K562 (cell line): Measurements from ENCODE around the gene ANKRD13A. TPM values are rescaled to one million over a fixed set of nuclear protein-coding genes. Genes with fewer than 3 reads are reported as not detected.
A peak's percentile ranks its signal among the peaks of the same experiment; 100 is the strongest.

Experiments
- ATAC-seq: fragments of 200-7000 bp; cut with Tn5 transposase; 3 replicates; pipeline ENCODE4 v1.9.1; 2020; ENCODE audit warnings: moderate library complexity
- BruUV-seq: library from RNA; stranded (reverse); fragments of 400-500 nt; replicated peaks from 2 replicates; lab custom pipeline; 2021; lab: Mats Ljungman, UMichigan
- CTCF ChIA-PET: fragments of 300-600 bp; formaldehyde crosslinking; extraction: SDS; loops from one replicate; lab custom pipeline; 2021; ENCODE audit warnings: low intra/inter-chr PET ratio; lab: Yijun Ruan, JAX
- POLR2A ChIA-PET: fragments of 300-600, 350-650 bp; sonication (Branson Sonifier 250); formaldehyde crosslinking; extraction: SDS; loops from one replicate; lab custom pipeline; 2021; ENCODE audit warnings: antibody characterized with exemption, inconsistent platforms; lab: Yijun Ruan, JAX
- DNase-seq, 4 experiments: peaks; one replicate each; pipeline versions ENCODE4 v3.0.0 to v3.0.0-alpha.2; 2011 to 2018; ENCODE audit warnings: low spot score in 3 of 4, mixed read lengths in 3 of 4; ENCODE audit errors: extremely low read depth in 1 of 4
- FAIRE-seq: peaks from 2 replicates; lab custom pipeline; 2011; peaks lifted over from hg19 to GRCh38; lab: Jason Lieb, UNC
- H2AFZ ChIP-seq: 2 replicates; pipeline ENCODE4 v1.6.0; 2011; ENCODE audit warnings: low read depth, low read length, control low read depth, inconsistent platforms
- H3K27ac ChIP-seq: fragments of 200-600 bp; 3 replicates; pipeline ENCODE4 v1.8.0; 2011; ENCODE audit warnings: low read depth, mild to moderate bottlenecking, control low read depth, inconsistent platforms, low read length, moderate library complexity, mixed read lengths; ENCODE audit errors: extremely low read depth
- H3K27me3 ChIP-seq, 2 experiments: fragments of 300-600 bp in 1 of 2; 2 replicates in 1 of 2; 3 replicates in 1 of 2; pipeline versions ENCODE4 v1.6.0 to v1.8.0; 2011; ENCODE audit warnings: inconsistent platforms in 2 of 2, low read length in 2 of 2, mild to moderate bottlenecking in 1 of 2, mixed read lengths in 1 of 2, moderate library complexity in 1 of 2; ENCODE audit not compliant: control insufficient read depth in 2 of 2, insufficient read depth in 2 of 2
- H3K36me3 ChIP-seq: fragments of 300-600 bp; 3 replicates; pipeline ENCODE4 v1.8.0; 2011; ENCODE audit warnings: mild to moderate bottlenecking, low read length, inconsistent platforms; ENCODE audit not compliant: control insufficient read depth, insufficient read depth
- H3K4me1 ChIP-seq, 2 experiments: fragments of 200-600 bp in 1 of 2; replicated peaks in 1 of 2; 2 replicates in 1 of 2; 3 replicates in 1 of 2; pipeline versions ENCODE4 v1.5.1 to v1.8.0; 2011; ENCODE audit warnings: inconsistent platforms in 2 of 2, low read length in 2 of 2, mild to moderate bottlenecking in 1 of 2, mixed read lengths in 1 of 2, moderate library complexity in 1 of 2; ENCODE audit not compliant: control insufficient read depth in 2 of 2, insufficient read depth in 2 of 2
- H3K4me2 ChIP-seq: 2 replicates; pipeline ENCODE4 v1.6.1; 2011; ENCODE audit warnings: low read length, control low read depth, inconsistent platforms, mixed read lengths; ENCODE audit not compliant: insufficient read depth
- H3K4me3 ChIP-seq: fragments of 200-600 bp; sonication (generic), shearing (Covaris generic); 2 replicates; pipeline ENCODE4 v1.5.1; 2016; ENCODE audit warnings: control low read depth, inconsistent platforms
- H3K79me2 ChIP-seq: fragments of 200-600 bp; 3 replicates; pipeline ENCODE4 v1.8.0; 2011; ENCODE audit warnings: low read length, inconsistent platforms; ENCODE audit not compliant: control insufficient read depth, insufficient read depth
- H3K9ac ChIP-seq, 2 experiments: 2 replicates each; pipeline versions ENCODE4 v1.6.0 to v1.6.1; 2011; ENCODE audit warnings: low read depth in 2 of 2, low read length in 2 of 2, control low read depth in 1 of 2, inconsistent platforms in 1 of 2, mild to moderate bottlenecking in 1 of 2, mixed read lengths in 1 of 2; ENCODE audit not compliant: insufficient read depth in 1 of 2
- H3K9me1 ChIP-seq: one replicate; pipeline ENCODE4 v1.6.0; 2011; ENCODE audit warnings: inconsistent platforms, mild to moderate bottlenecking, low read length, moderate library complexity; ENCODE audit not compliant: control insufficient read depth, insufficient read depth
- H3K9me3 ChIP-seq: replicated peaks from 2 replicates; pipeline ENCODE4 v1.5.1; 2011; ENCODE audit warnings: low read depth, low read length, inconsistent platforms; ENCODE audit not compliant: control insufficient read depth, insufficient read depth
- H4K20me1 ChIP-seq: replicated peaks from 2 replicates; pipeline ENCODE4 v1.6.1; 2011; ENCODE audit warnings: low read length, inconsistent platforms, mixed read lengths; ENCODE audit not compliant: control insufficient read depth, insufficient read depth
- ADNP ChIP-seq: fragments of 200-800 bp; sonication (Bioruptor generic); IDR thresholded peaks from 2 replicates; pipeline ENCODE4 v1.6.1; 2016; ENCODE audit warnings: missing genetic modification characterization, missing compliant biosample characterization
- DDX20 ChIP-seq: fragments of 450-650 bp; IDR thresholded peaks from 2 replicates; pipeline ENCODE4 v1.6.1; 2016; ENCODE audit warnings: missing genetic modification characterization, low read depth, mild to moderate bottlenecking, missing compliant biosample characterization, moderate library complexity
- E2F6 ChIP-seq, 2 experiments: IDR thresholded peaks; 2 replicates each; pipeline ENCODE4 v1.6.1; 2011; ENCODE audit warnings: borderline replicate concordance in 1 of 2, control low read depth in 1 of 2, low read depth in 1 of 2, low read length in 1 of 2, mild to moderate bottlenecking in 1 of 2, mixed read lengths in 1 of 2, moderate library complexity in 1 of 2; ENCODE audit not compliant: insufficient read depth in 1 of 2, insufficient read length in 1 of 2, poor library complexity in 1 of 2, severe bottlenecking in 1 of 2; ENCODE audit errors: extremely low read depth in 1 of 2
- E4F1 ChIP-seq: fragments of 250-450 bp; sonication (Bioruptor Pico); IDR thresholded peaks from 2 replicates; pipeline ENCODE4 v1.5.0; 2021; ENCODE audit warnings: mild to moderate bottlenecking, borderline replicate concordance
- ETV1 ChIP-seq: fragments of 450-650 bp; conservative IDR thresholded peaks from 2 replicates; pipeline ENCODE4 v1.6.1; 2016; ENCODE audit warnings: missing genetic modification characterization, control low read depth, low read depth, missing compliant biosample characterization
- HMG20B ChIP-seq: fragments of 250-450 bp; sonication (Bioruptor Pico); IDR thresholded peaks from 2 replicates; pipeline ENCODE4 v1.5.0; 2021; ENCODE audit warnings: mild to moderate bottlenecking
- IRF9 ChIP-seq: fragments of 450-650 bp; IDR thresholded peaks from 2 replicates; pipeline ENCODE4 v1.6.1; 2016; ENCODE audit warnings: missing biosample characterization, missing genetic modification characterization
- MNT ChIP-seq, 2 experiments: fragments of 450-650 bp; conservative IDR thresholded peaks; 2 replicates each; pipeline ENCODE4 v1.6.1; 2017; ENCODE audit warnings: mild to moderate bottlenecking in 2 of 2, moderate library complexity in 2 of 2
- NFRKB ChIP-seq: fragments of 450-650 bp; IDR thresholded peaks from 2 replicates; pipeline ENCODE4 v1.6.1; 2016; ENCODE audit warnings: low read depth
- STAT5B ChIP-seq: fragments of 250-450 bp; sonication (Bioruptor Pico); IDR thresholded peaks from 2 replicates; pipeline ENCODE4 v1.8.0; 2021; ENCODE audit warnings: mild to moderate bottlenecking, inconsistent platforms
- ZBTB1 ChIP-seq: sonication (generic); formaldehyde crosslinking; IDR thresholded peaks from 2 replicates; pipeline ENCODE4 v1.8.1; 2023; ENCODE audit warnings: missing genetic modification reagents, low read depth, mild to moderate bottlenecking, borderline replicate concordance
- ZFP36 ChIP-seq: fragments of 150-350 bp; IDR thresholded peaks from 2 replicates; pipeline ENCODE4 v1.6.1; 2018; ENCODE audit warnings: low read length, low read depth; ENCODE audit not compliant: partially characterized antibody
- WGBS: fragments of 100-300 bp; shearing (Covaris generic); methylation state at CpG from one replicate; pipeline ENCODE4 v1.1.6; 2016; ENCODE audit warnings: low coverage, mixed read lengths; ENCODE audit not compliant: insufficient coverage; ENCODE audit errors: missing lambda C conversion rate; 5-methylcytosine and 5-hydroxymethylcytosine counted together
- in situ Hi-C: fragments of 300-500 bp; cut with MboI; formaldehyde crosslinking; loops from 4 replicates; pipeline ENCODE4 v1.15.0; 2018; ENCODE audit warnings: inconsistent platforms, mixed read lengths
- intact Hi-C: fragments of 100-400 bp; cut with micrococcal nuclease; formaldehyde crosslinking; loops from 2 replicates; pipeline ENCODE4 v1.14.2; 2022
- polyA plus RNA-seq, 8 experiments: library from polyadenylated mRNA; depleted of rRNA in 4 of 8; stranded (reverse) in 5 of 8; unstranded in 3 of 8; fragments of >200 nt; fragmentation: Nextera tagmentation in 2 of 8; fragmentation: Illumina TruSeq in 1 of 8; extraction: Ambion mirVana in 2 of 8; extraction: Trizol in 1 of 8; gene quantifications; 2 replicates each; pipeline versions ENCODE4 v1.2.1 to v1.2.3, GENCODE V29; 2011 to 2014; ENCODE audit warnings: inconsistent platforms in 1 of 8, missing spikeins in 1 of 8
- total RNA-seq, 7 experiments: library from RNA; depleted of rRNA in 6 of 7; stranded (reverse); fragments of >200 nt in 6 of 7; fragmentation: Illumina TruSeq in 2 of 7; extraction: Trizol in 2 of 7; gene quantifications; 2 replicates each; pipeline versions ENCODE4 v1.2.1 to v1.2.3, GENCODE V29; 2011 to 2021; ENCODE audit warnings: low replicate concordance in 1 of 7

Gene ANKRD13A
- total and polyA plus RNA-seq, 9 of the 15 experiments (the other 6 are each of a cell fraction or from before 2014, with no cell fraction given) = 5.0 to 55.0 (median 41.5) TPM

- TF ChIP-seq E2F6 (IDR thresholded peaks at IDR 0.05; ENCODE audit: borderline replicate concordance in 1 of 2, extremely low read depth in 1 of 2, insufficient read depth in 1 of 2, insufficient read length in 1 of 2, low read depth in 1 of 2, low read length in 1 of 2, poor library complexity in 1 of 2, severe bottlenecking in 1 of 2) (peak; percentile 21 to 56), MNT (conservative IDR thresholded peaks at IDR 0.05) (peak; percentile 48 to 72; a peak in 3 of 4 replicates)
Measured at GRCh38 chr12:109995686-109996482, 3.3 kb upstream of the ANKRD13A start, which contains the start of gene GIT2 (continued).

DNA sequence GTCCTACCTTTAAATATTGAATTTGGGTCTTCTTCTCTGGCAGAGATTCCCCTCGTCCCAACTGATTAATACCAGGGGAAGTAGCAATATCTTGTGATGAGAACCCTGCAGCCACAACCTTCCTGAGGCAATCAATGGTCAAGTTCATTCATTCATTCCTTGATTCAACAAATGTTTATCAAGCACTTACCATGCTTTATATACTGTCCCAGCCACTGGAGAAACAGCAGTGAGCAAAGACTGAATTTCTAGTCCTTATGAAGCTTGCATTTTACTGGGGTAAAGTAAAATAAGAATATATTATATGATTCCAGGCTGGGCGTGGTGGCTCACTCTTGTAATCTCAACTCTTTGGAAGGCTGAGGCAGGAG is 2.8 kb upstream of the ANKRD13A start:
- H2AFZ ChIP-seq = peak overlapping the region; percentile 97
- H3K27me3 ChIP-seq = no peaks in the 10 kb centered on the region
- no peaks in the 10 kb centered on the region for H3K9me3 ChIP-seq
- DNase-seq = no peak
- no peak for ATAC-seq
- peak overlapping the region; percentile 81 for H3K27ac ChIP-seq
- intact Hi-C loops = no loop called here
- in situ Hi-C loops = no loop called here
- H3K4me1 ChIP-seq = peaks cover 23 to 32% of the 10 kb centered on the region in 2 experiments
- ChIA-PET CTCF (no interaction called here), POLR2A (interaction anchor here (0.6 kb wide), 2 partner anchors 32 to 83 kb away, joined by 3 read pairs; no protein-coding TSS in a partner anchor)
- FAIRE-seq = no peak
- no peaks in the 10 kb centered on the region for H3K9me1 ChIP-seq
- WGBS = 46% methylated on average over 2 of the region's 2 CpGs
- BruUV-seq = no TSS peak
- peak overlapping the region; percentile 89 for H3K4me2 ChIP-seq
- peaks cover 55% of the 10 kb centered on the region for H3K79me2 ChIP-seq
- peak overlapping the region; percentile 84 for H3K4me3 ChIP-seq
- H4K20me1 ChIP-seq = no peaks in the 10 kb centered on the region
- H3K9ac ChIP-seq = peak overlapping the region; percentile 77 to 90
- peaks cover 4% of the 10 kb centered on the region; the same call in 2 of the 3 replicates for H3K36me3 ChIP-seq
- TF ChIP-seq HMG20B (CRISPR knock-in tag) = no peak
- TF ChIP-seq ETV1 (tag) = no peak
- TF ChIP-seq IRF9 = no peak
- no peak for TF ChIP-seq ZBTB1 (CRISPR knock-in tag)
- no peak for TF ChIP-seq DDX20 (tag)
- no peak for TF ChIP-seq STAT5B (CRISPR knock-in tag)
- no peak for TF ChIP-seq ZFP36
- peak; percentile 81; the same call in 1 of the 2 replicates for TF ChIP-seq ADNP (tag)
- TF ChIP-seq E4F1 (CRISPR knock-in tag) = no peak
- peak; percentile 85 for TF ChIP-seq NFRKB
